ENCODE measurements around the gene ZNF500.
"Not testable (repeated sequence)": the region's sequence is repeated elsewhere in the genome, so short reads cannot be mapped to it uniquely, and the experiment has no call there.

The ZNF500 gene

GRCh38 chr16:4738370-4738769, 28.6 kb downstream of the ZNF500 start:
- not testable (repeated sequence) for DNase-seq

DNA sequence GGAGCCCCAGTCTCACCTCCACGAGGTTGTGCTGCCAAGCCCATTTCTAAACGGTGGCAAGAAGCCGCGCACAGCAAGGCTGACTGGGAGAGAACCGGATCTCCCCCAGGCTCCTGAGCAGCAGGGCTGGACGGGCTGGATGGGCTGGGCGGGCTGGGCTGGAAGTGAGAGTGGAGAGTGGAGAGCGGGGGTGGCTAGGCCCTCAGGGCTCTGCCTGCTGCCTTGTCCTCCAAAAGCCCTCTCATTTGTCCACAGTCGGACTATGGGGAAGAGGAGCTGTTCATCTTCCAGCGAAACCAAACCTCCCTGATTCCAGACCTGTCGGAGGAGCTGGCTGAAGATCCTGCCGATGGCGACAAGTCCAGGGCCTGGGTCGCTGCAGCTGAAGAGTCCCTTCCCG, 29.4 kb downstream of the ZNF500 start:
- DNase-seq = no peak

DNA sequence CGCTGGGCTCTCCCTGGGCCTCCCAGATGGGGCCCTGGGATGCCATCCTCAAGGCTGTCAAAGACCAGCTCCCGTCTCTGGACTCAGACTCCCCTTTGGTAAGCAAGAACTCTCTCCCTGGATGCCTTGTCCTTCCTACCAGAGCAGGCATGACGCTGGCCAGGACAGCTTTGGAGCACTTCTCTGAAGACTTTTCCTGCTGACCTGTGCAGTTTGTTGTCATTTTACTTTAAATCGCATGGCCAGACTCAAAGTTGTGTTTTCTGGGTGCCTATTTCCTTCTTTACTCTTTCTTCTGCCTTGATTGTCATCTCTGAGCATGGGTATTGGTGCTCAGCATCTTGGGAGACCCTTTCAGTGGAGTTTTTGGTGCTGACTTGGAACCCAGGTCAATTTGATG, 30.4 kb downstream of the ZNF500 start:
- DNase-seq = no peak

GRCh38 chr16:4734730-4735535, 32.0 kb downstream of the ZNF500 start:
- DNase-seq = peak; percentile 78

- DNase-seq = peak; percentile 97
Observed at GRCh38 chr16:4734063-4734729, 32.8 kb downstream of the ZNF500 start, which contains the start of the genes ANKS3 and DNAAF8. ANKS3 (minus strand) TSS chr16:4734271; CDS start chr16:4730149, 4,122 bp downstream. DNAAF8 (plus strand) TSS chr16:4734537; CDS start chr16:4736515, 1,978 bp downstream.

- no peak for DNase-seq
Observed at GRCh38 chr16:4733747-4734062, 33.3 kb downstream of the ZNF500 start.

GRCh38 chr16:4733211-4733742, 33.7 kb downstream of the ZNF500 start:
- no peak for DNase-seq

DNA sequence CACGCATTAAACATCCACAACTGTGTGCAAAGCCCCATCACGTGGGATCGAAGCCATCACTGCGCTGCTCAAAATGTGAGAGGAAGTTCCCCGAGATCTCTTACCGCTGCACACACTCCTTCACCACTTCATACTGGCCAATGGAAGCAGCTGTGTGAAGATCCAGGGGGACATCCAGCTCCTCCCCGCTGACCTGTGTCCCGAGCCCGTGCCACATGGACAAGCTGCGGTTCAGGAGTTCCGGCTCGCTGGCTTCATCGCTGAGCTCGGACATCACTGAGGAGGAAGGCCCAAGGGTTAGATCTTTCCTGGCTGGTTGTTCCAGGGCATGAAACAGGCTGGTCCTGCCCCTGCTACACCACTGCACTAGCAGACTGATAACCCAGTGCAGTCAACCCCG, 37.1 kb downstream of the ZNF500 start:
- no peak for DNase-seq

GRCh38 chr16:4728676-4729075, 38.3 kb downstream of the ZNF500 start:
- DNase-seq = no peak

DNA sequence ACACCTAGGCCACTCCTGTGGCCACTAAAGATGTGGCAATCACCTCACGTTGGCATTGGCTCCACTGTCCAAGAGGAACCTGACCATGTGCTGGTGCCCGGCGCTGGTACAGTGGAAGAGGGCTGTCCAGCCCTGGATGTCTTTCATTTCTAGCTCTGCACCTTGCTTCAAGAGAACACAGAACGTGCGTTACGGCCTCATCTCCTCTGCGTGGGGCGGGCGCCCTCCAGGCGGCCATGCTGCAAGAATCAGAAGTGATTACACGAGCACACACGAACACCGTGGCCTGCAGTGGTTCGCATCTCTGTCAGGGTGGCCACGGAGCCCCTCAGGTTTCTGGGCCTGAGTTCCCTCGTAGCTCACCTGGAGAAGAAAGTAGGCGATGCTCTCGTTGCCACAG, 40.3 kb downstream of the ZNF500 start:
- DNase-seq = no peak

DNA sequence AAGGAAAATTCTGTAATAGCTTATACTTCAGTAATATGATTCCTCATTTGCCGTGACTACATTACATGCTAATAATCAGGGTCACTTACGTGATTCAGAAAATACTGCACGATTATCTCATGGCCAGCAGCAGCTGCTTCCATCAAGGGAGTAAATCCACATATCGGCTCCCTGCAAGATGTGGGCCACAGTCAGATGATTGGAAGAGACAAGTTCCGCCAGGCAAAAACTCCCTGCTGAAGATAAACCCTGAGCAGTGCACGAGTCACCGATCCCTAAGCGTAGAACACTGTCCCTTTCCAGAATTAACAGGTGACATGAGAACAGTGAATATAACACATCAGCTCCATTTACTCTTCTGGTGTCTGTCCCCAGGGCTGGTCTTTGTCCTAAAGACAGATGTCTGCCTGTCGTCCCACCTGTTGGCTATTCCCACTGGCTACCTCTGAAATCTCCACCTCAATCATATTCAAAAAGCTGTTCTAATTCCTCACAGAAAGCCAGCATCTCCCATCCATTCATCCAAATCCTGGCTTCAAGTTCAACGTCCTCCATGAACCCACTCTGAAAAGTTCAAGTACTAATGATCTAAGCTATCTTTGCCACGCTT, 42.2 kb downstream of the ZNF500 start:
- DNase-seq = no peak

DNA sequence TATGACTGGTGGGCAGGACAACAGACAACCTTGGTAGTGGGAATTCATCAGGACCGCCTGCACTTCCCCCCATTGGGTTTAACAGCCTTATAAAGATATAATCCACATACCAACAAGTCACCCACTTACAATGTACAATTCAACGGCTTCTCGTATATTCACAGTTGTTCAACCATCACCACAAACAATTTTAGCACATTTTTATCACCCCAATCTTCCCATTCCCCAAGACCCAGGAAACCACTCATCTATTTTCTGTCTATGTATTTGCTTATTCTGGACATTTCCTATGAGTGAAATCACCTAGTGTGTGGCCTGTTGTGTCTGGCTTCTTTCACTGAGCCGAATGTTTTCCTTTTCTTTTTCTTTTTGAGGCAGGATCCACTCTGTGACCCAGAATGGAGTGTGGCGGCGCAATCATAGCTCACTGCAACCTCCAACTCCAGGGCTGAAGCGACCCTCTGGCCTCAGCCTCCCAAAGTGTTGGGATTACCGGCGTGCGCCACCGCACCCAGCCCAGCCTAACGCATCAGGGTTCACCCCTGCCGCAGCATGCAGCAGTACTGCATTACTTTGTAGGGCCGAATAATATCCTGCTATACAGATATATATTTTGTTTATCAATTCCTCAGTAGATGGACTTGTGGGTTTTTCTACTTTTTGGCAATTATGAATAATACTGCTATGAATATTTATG, 43.7 kb downstream of the ZNF500 start:
- no peak for DNase-seq

DNA sequence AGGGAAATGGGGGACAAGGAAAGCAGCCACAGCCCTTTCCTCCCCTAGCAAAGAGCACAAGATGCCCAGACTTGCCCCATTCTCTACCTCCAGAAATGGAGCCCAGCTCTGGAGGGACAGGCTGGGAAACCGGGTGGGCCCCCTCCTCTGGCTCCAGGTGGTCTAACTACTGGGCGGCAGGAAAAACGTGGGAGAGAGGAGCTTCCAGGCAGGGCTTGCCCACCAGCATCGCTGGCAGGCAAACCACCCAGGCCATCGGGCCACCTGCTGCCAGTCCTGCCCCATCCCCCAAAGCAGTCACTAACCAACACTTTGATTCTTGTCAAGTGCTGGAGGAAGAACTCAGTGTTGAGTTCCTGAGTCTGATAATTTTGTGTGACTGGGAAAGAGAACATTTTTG, 48.5 kb downstream of the ZNF500 start:
- DNase-seq = no peak

- no peak for DNase-seq
Observed at GRCh38 chr16:4714996-4715395, 52.0 kb downstream of the ZNF500 start.

DNA sequence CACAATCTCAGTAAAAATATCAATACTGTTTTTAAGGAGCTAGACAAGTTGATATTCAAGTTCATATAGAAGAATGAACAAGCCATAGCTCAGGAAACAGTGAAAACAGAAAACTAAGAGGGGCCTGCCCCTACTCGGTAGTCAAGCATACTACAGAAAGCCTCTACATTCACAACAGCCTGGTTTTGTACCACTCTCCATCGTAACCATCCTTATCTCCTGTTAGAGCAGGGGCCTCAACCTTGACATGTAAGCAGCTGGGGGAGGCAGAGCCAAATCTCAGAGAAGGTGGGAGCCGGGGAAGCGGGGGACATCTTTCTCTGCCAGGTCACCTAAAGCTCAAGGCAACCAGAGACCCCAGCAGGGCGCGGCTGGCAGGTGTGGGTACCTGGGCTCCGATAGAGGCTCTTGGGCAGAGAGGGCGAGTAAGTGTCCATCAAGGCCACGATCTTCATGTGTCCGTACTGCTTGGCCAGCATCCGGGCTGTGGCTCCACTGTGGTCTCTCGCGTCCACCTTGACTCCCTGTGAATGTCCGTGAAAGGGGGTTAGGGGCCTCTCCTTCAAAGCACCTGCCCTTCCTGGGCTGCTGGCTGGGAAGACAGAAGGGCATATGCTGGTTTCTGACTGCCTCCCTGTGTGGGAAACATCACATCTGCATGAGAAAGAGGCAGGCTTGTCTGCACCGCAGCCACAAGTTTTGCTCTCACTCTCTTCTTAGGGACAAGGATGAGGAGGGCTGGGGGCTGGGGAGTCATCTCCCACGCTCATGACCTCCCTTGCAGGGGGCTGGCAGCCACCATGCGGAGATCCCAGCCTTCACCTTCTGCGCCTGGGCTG, 53.1 kb downstream of the ZNF500 start:
- DNase-seq = no peak

- DNase-seq = peak; percentile 16
Observed at GRCh38 chr16:4709481-4709880, 57.5 kb downstream of the ZNF500 start.

- no peak for DNase-seq
Observed at GRCh38 chr16:4706871-4707270, 60.1 kb downstream of the ZNF500 start.

DNA sequence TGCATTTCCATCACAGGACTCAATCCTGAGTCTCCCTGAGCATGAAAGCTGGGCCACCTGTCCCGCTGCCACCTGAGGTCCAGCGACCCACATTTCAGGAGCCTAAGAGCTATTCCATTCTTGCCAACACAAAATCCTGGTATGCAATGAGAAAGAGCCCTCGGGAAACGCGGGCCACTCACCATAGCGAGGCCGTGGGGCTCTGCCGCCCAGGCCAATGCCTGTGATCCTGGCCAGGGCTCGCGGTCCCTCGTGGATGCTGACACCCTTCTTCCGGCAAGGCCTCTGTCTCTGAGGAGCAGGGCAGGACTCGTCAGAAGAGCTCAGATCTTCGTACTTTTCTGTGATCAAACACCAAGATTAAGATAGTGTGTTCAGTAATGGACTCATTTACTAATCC, 62.0 kb downstream of the ZNF500 start:
- no peak for DNase-seq

- no peak for DNase-seq
Observed at GRCh38 chr16:4704491-4704890, 62.5 kb downstream of the ZNF500 start.

DNA sequence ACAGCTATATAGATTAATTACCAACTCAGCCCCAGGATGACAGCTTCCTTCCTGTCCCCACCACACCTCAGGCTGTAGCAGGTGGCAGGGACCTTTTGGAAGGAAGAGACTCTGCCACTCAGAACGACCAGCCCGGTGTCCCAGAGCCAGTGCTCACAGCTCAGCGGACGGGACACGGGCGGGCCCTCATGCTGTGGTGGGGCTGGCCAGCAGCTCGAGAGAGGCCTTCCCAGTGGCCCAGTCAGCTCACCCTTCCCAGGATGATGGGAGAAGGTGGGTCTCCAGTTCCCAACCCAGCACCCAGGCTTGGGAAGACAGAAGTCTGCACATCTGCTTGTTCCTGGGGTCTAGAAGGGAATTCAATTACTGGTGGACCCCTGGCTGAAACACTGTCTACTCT, 63.1 kb downstream of the ZNF500 start:
- DNase-seq = no peak

- no peak for DNase-seq
Observed at GRCh38 chr16:4702466-4702808, 64.5 kb downstream of the ZNF500 start.

DNA sequence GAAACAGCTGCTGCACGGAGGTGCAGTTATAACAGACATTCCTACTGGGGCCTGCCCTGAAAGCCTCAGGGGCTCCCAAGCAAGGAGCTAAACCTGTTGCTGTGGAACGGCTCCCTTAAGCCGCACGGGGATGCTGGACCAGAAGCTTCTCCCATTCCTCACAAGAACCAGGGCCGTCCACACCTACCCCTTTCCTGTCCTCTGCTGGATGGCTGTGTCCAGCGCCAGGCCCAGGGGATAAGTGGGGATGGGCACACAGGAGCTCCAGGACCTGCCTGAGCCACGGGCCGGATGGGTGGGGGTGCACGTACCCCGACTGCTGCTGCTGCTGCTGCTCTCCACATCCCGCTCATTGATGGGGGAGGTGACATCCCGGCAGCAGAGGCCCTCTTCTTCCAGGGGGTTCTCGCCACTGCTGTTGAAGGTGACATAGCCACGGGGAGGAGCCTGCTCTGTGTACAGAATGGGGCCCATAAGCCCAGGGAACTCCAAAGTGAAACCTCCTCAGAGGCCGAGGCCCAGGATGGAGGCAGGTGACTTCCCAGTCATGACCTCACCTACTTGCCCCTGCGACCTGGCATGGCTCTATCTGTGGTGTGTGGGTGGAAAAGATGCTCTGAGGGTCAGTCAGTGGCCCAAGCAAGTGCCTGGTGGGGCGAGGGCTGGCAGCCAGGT, 65.0 kb downstream of the ZNF500 start:
- no peak for DNase-seq
